ENCODE data around the gene S100A5.

The S100A5 gene

GRCh38 chr1:153506386-153506785 lies 34.3 kb downstream of the S100A5 start:
- Histone ChIP-seq H3K4me2 (ENCODE audit: insufficient read depth, low read length) (no peak overlapping the region), H4K20me1 (ENCODE audit: insufficient read depth, low read length) (no peaks in the 10 kb centered on the region), H3K4me1 (ENCODE audit: insufficient read depth, low read length) (peaks cover 5% of the 10 kb centered on the region; the same call in 1 of the 2 replicates), H3K4me3 (ENCODE audit: low read depth in 1 of 2, low read length in 2 of 2) (no peak overlapping the region), H3K27me3 (ENCODE audit: insufficient read depth, low read length, poor library complexity) (peaks cover 5% of the 10 kb centered on the region), H3K9me3 (ENCODE audit: insufficient read depth, low read length, severe bottlenecking) (no peaks in the 10 kb centered on the region), H3K36me3 (ENCODE audit: insufficient read depth, low read length) (no peaks in the 10 kb centered on the region), H2AFZ (ENCODE audit: low read depth, low read length) (no peak overlapping the region), H3K79me2 (ENCODE audit: insufficient read depth, low read length) (no peaks in the 10 kb centered on the region), H3K9ac (ENCODE audit: low read depth, low read length) (no peak overlapping the region), H3K27ac (ENCODE audit: low read length) (no peak overlapping the region)
- ATAC-seq (ENCODE audit: insufficient read depth, low read depth) (no peak), DNase-seq (no peak)
- TF ChIP-seq CTCF (IDR thresholded peaks at IDR 0.05; ENCODE audit: borderline replicate concordance, extremely low read depth, low read length, poor library complexity, severe bottlenecking), result no peak
- no peak for TF ChIP-seq EZH2 (IDR thresholded peaks at IDR 0.05; ENCODE audit: borderline replicate concordance, low read depth, low read length, severe bottlenecking)

DNA sequence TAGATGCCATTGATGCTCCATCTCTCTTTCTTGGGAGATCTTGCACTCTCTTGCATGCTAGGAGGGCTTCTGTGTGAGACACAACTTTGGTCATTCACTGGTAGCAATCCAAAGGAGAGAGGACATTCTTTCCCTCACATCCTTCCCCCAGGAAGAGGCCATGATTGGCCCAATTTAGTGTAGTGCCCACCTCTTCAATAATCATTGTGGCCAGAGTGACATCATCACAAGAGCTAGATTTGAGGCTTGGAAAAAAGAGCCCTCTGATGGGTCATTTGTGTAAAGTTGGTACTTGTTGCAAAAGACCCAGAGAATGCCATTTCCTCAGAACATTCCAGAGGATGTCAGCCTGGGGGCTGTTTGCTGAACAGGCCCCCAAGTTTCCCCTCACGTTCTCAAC lies 35.2 kb downstream of the S100A5 start:
- no peak for TF ChIP-seq CTCF (IDR thresholded peaks at IDR 0.05; ENCODE audit: borderline replicate concordance, extremely low read depth, low read length, poor library complexity, severe bottlenecking)
- no peak for TF ChIP-seq EZH2 (IDR thresholded peaks at IDR 0.05; ENCODE audit: borderline replicate concordance, low read depth, low read length, severe bottlenecking)
- Histone ChIP-seq H3K36me3 (ENCODE audit: insufficient read depth, low read length) (no peaks in the 10 kb centered on the region), H3K27me3 (ENCODE audit: insufficient read depth, low read length, poor library complexity) (peaks cover 5% of the 10 kb centered on the region), H2AFZ (ENCODE audit: low read depth, low read length) (no peak overlapping the region), H3K4me3 (ENCODE audit: low read depth in 1 of 2, low read length in 2 of 2) (no peak overlapping the region), H3K4me2 (ENCODE audit: insufficient read depth, low read length) (no peak overlapping the region), H3K9ac (ENCODE audit: low read depth, low read length) (no peak overlapping the region), H4K20me1 (ENCODE audit: insufficient read depth, low read length) (no peaks in the 10 kb centered on the region), H3K79me2 (ENCODE audit: insufficient read depth, low read length) (no peaks in the 10 kb centered on the region), H3K9me3 (ENCODE audit: insufficient read depth, low read length, severe bottlenecking) (no peaks in the 10 kb centered on the region), H3K4me1 (ENCODE audit: insufficient read depth, low read length) (no peaks in the 10 kb centered on the region), H3K27ac (ENCODE audit: low read length) (no peak overlapping the region)
- DNase-seq, result no peak
- no peak for ATAC-seq (ENCODE audit: insufficient read depth, low read depth)

GRCh38 chr1:153503766-153504165 lies 37.0 kb downstream of the S100A5 start:
- Histone ChIP-seq H3K4me3 (ENCODE audit: low read depth in 1 of 2, low read length in 2 of 2) (no peak overlapping the region), H2AFZ (ENCODE audit: low read depth, low read length) (no peak overlapping the region), H3K9me3 (ENCODE audit: insufficient read depth, low read length, severe bottlenecking) (no peaks in the 10 kb centered on the region), H3K27ac (ENCODE audit: low read length) (no peak overlapping the region), H3K36me3 (ENCODE audit: insufficient read depth, low read length) (no peaks in the 10 kb centered on the region), H3K27me3 (ENCODE audit: insufficient read depth, low read length, poor library complexity) (peaks cover 10% of the 10 kb centered on the region), H3K4me1 (ENCODE audit: insufficient read depth, low read length) (no peaks in the 10 kb centered on the region), H3K4me2 (ENCODE audit: insufficient read depth, low read length) (no peak overlapping the region), H4K20me1 (ENCODE audit: insufficient read depth, low read length) (no peaks in the 10 kb centered on the region), H3K9ac (ENCODE audit: low read depth, low read length) (no peak overlapping the region), H3K79me2 (ENCODE audit: insufficient read depth, low read length) (no peaks in the 10 kb centered on the region)
- no peak for DNase-seq
- ATAC-seq (ENCODE audit: insufficient read depth, low read depth), result no peak
- TF ChIP-seq EZH2 (IDR thresholded peaks at IDR 0.05; ENCODE audit: borderline replicate concordance, low read depth, low read length, severe bottlenecking) (no peak), CTCF (IDR thresholded peaks at IDR 0.05; ENCODE audit: borderline replicate concordance, extremely low read depth, low read length, poor library complexity, severe bottlenecking) (no peak)

- no peak for ATAC-seq (ENCODE audit: insufficient read depth, low read depth)
- no peak for DNase-seq
- Histone ChIP-seq H3K4me1 (ENCODE audit: insufficient read depth, low read length) (no peaks in the 10 kb centered on the region), H3K79me2 (ENCODE audit: insufficient read depth, low read length) (no peaks in the 10 kb centered on the region), H3K9me3 (ENCODE audit: insufficient read depth, low read length, severe bottlenecking) (no peaks in the 10 kb centered on the region), H3K27me3 (ENCODE audit: insufficient read depth, low read length, poor library complexity) (peaks cover 17% of the 10 kb centered on the region), H4K20me1 (ENCODE audit: insufficient read depth, low read length) (no peaks in the 10 kb centered on the region), H3K4me3 (ENCODE audit: low read depth in 1 of 2, low read length in 2 of 2) (no peak overlapping the region), H3K9ac (ENCODE audit: low read depth, low read length) (no peak overlapping the region), H3K36me3 (ENCODE audit: insufficient read depth, low read length) (no peaks in the 10 kb centered on the region), H3K4me2 (ENCODE audit: insufficient read depth, low read length) (no peak overlapping the region), H3K27ac (ENCODE audit: low read length) (no peak overlapping the region), H2AFZ (ENCODE audit: low read depth, low read length) (no peak overlapping the region)
- TF ChIP-seq CTCF (IDR thresholded peaks at IDR 0.05; ENCODE audit: borderline replicate concordance, extremely low read depth, low read length, poor library complexity, severe bottlenecking) (no peak), EZH2 (IDR thresholded peaks at IDR 0.05; ENCODE audit: borderline replicate concordance, low read depth, low read length, severe bottlenecking) (no peak)
Measured at GRCh38 chr1:153498746-153499145, 42.0 kb downstream of the S100A5 start.
